Fibroblast of the aortic adventitia (primary cell): ENCODE results near the gene SDR42E1. TPM values are rescaled to one million over a fixed set of nuclear protein-coding genes. Genes with fewer than 3 reads are reported as not detected.

Source experiments
- DNase-seq: peaks from one replicate; pipeline ENCODE4 v3.0.0-alpha.2; 2010; ENCODE audit warnings: low read depth
- H3K4me3 ChIP-seq: 2 replicates; pipeline ENCODE4 v1.5.1; 2011; ENCODE audit warnings: low read depth, mild to moderate bottlenecking, control low read depth, low read length, moderate library complexity
- CTCF ChIP-seq: IDR thresholded peaks from 2 replicates; pipeline ENCODE4 v1.5.1; 2011; ENCODE audit warnings: mild to moderate bottlenecking, low read length, control low read depth, inconsistent platforms; ENCODE audit not compliant: insufficient read depth
- total RNA-seq: library from RNA; depleted of rRNA; stranded (reverse); fragments of >200 nt; gene quantifications from 2 replicates; pipeline ENCODE4 v1.2.3, GENCODE V29; 2012; ENCODE audit warnings: low replicate concordance

The SDR42E1 gene, protein sequence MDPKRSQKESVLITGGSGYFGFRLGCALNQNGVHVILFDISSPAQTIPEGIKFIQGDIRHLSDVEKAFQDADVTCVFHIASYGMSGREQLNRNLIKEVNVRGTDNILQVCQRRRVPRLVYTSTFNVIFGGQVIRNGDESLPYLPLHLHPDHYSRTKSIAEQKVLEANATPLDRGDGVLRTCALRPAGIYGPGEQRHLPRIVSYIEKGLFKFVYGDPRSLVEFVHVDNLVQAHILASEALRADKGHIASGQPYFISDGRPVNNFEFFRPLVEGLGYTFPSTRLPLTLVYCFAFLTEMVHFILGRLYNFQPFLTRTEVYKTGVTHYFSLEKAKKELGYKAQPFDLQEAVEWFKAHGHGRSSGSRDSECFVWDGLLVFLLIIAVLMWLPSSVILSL
- total RNA-seq, result under 0.01 and 0.08 TPM in 2 replicates

DNA sequence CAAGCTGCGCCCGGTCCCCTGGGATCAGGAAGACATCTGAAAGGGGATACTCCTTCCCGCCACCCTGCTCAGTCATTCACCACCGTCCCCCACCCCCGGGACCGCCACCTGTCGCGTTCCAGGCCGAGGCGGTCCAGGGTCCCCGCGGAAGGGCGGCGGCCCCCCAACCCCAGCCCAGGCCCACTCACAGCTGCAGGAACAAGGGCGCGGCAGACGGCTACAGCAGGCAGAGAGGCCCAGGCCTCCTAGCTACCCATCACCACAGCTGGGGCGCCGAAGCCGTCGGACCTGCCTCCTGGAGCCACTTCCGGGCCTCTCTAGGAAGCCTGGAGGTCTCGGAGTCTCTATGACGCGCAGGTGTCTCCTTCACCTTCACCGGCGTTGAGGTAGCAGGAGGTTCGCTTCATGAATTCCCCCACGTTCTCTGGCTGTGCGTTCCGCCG, at the start of gene SDR42E1:
Gene SDR42E1, minus strand, starts transcription at position 272 of the 443 bp plus-strand sequence. CDS start 10,612 bp downstream, outside the sequence.
- H3K4me3 ChIP-seq, result no peak within 1 kb of the TSS
- TF ChIP-seq CTCF, result no peak
- DNase-seq, result no peak

DNA sequence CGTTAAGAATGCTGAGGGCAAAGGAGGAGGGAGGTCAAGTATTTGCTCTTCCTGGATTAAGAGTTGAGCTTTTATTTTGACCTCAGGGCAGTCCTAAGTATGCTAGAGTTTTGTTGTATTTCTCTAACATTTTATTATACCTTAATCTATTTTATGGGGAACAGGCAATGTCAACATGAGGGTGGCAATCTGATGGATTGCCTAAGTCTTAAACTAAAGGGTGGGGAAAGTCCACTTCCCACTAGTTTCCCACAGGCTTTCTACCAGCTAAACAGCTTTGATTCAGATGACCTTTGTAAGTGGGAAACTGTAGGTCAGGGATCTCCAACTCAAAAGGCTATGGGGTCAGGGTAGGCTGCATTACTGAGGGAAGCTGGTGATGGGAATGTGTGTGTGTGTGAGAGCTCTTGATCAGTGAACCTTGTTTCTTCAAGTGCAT, 48.7 kb upstream of the SDR42E1 start:
- no peak for DNase-seq

GRCh38 chr16:82059161-82059982, 48.1 kb upstream of the SDR42E1 start:
- H3K4me3 ChIP-seq, result no peak overlapping the region
- no peak for TF ChIP-seq CTCF
- DNase-seq, result no peak

More for the DNA sequence above, 48.7 kb upstream of the SDR42E1 start:
- no peak for TF ChIP-seq CTCF
- no peak overlapping the region for H3K4me3 ChIP-seq

- H3K4me3 ChIP-seq, result no peak overlapping the region
- TF ChIP-seq CTCF, result no peak
- no peak for DNase-seq
Observed at GRCh38 chr16:82056550-82056896, 45.3 kb upstream of the SDR42E1 start.

- no peak for TF ChIP-seq CTCF
- no peak for DNase-seq
- no peak overlapping the region for H3K4me3 ChIP-seq
Observed at GRCh38 chr16:82055728-82056549, 44.7 kb upstream of the SDR42E1 start.

- no peak for DNase-seq
- no peak overlapping the region for H3K4me3 ChIP-seq
- no peak for TF ChIP-seq CTCF
Observed at GRCh38 chr16:82055117-82055516, 43.8 kb upstream of the SDR42E1 start.
